ENCODE results near the gene RBM47. TPM values are rescaled to one million over a fixed set of nuclear protein-coding genes. Genes with fewer than 3 reads are reported as not detected.

RBM47 gene
- total RNA-seq, 4 donors from 2014 or later, result 200 to 369 (median 323) TPM

GRCh38 chr4:40526741-40527140, 102.9 kb downstream of the RBM47 start:
- TF ChIP-seq POLR2A (IDR thresholded peaks at IDR 0.05), result no peak
- TF ChIP-seq, protein P1, sequence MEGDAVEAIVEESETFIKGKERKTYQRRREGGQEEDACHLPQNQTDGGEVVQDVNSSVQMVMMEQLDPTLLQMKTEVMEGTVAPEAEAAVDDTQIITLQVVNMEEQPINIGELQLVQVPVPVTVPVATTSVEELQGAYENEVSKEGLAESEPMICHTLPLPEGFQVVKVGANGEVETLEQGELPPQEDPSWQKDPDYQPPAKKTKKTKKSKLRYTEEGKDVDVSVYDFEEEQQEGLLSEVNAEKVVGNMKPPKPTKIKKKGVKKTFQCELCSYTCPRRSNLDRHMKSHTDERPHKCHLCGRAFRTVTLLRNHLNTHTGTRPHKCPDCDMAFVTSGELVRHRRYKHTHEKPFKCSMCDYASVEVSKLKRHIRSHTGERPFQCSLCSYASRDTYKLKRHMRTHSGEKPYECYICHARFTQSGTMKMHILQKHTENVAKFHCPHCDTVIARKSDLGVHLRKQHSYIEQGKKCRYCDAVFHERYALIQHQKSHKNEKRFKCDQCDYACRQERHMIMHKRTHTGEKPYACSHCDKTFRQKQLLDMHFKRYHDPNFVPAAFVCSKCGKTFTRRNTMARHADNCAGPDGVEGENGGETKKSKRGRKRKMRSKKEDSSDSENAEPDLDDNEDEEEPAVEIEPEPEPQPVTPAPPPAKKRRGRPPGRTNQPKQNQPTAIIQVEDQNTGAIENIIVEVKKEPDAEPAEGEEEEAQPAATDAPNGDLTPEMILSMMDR (IDR thresholded peaks at IDR 0.05), result no peak
- Histone ChIP-seq H3K36me3 (no peaks in the 10 kb centered on the region), H3K9me3 (no peaks in the 10 kb centered on the region), H3K4me3 (replicated peaks in 1 of 3) (no peak overlapping the region), H3K27me3 (no peaks in the 10 kb centered on the region), H3K4me1 (peaks cover 48 to 49% of the 10 kb centered on the region in 2 donors), H3K27ac (peak overlapping the region; percentile 87 to 99 (median 98))
- intact Hi-C loops (cut with DNase I), result no loop called here
- whole genome bisulfite sequencing, 2 donors, result 91 to 96% methylated on average over 1 of the region's 1 CpG
- DNase-seq, result no peak

- intact Hi-C loops (cut with DNase I), result no loop called here
- H3K9me3 ChIP-seq, result no peaks in the 10 kb centered on the region
- H3K4me3 ChIP-seq (replicated peaks in 1 of 3), result no peak overlapping the region
- H3K4me1 ChIP-seq, result peaks cover 53 to 56% of the 10 kb centered on the region in 2 donors
- H3K36me3 ChIP-seq, result no peaks in the 10 kb centered on the region
- WGBS, 2 donors, result 27 to 37% methylated on average over 8 of the region's 8 CpGs
- H3K27me3 ChIP-seq, result no peaks in the 10 kb centered on the region
- TF ChIP-seq, protein P1 (IDR thresholded peaks at IDR 0.05), result no peak
- TF ChIP-seq POLR2A (IDR thresholded peaks at IDR 0.05), result peak in 1 of 2 donors; percentile 36
- H3K27ac ChIP-seq, result peak overlapping the region; percentile 87 to 99 (median 98)
- DNase-seq, result peak; percentile 74 to 81
Measured at GRCh38 chr4:40525752-40526598, 103.7 kb downstream of the RBM47 start.

DNA sequence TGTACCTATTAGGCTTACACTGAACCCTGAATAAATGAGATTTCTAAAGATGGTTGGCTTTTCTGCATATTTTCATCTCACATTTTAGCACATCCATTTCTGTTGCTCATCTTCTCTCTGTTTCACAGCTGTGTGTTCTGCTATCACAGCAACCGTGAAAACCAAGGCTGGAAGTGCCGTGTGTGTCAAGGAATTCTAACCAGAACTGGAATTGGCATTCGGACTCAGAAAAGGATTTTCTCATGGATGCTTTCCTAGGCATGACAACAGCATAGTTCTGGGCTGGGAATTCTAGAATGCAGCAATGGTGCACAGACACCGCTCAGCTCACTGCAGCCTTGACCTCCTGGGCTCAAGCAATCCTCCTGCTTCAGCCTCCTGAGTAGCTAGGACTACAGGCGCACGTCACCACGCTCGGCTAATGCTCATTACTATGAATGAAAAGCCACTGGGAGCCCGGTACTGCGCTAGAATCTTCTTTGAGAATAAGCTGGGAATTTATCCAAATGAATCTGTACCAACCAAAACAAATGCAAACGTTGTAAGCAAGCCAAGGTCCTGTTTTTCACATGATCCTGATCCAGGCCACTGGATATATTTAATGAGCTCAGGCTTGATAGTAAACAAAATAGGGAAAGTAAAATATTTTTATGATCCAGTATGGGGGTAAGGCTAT, 105.2 kb downstream of the RBM47 start:
- no peaks in the 10 kb centered on the region for H3K36me3 ChIP-seq
- WGBS, 2 donors, result 49 to 56% methylated on average over 10 to 11 of the region's 11 CpGs
- peak overlapping the region; percentile 87 to 99 (median 98) for H3K27ac ChIP-seq
- H3K27me3 ChIP-seq, result no peaks in the 10 kb centered on the region
- peak in 1 of 2 donors; percentile 41 for DNase-seq
- H3K4me3 ChIP-seq (replicated peaks in 1 of 3), result no peak overlapping the region
- no peaks in the 10 kb centered on the region for H3K9me3 ChIP-seq
- TF ChIP-seq POLR2A (IDR thresholded peaks at IDR 0.05), result peak in 1 of 2 donors; percentile 13
- TF ChIP-seq, protein P1 (IDR thresholded peaks at IDR 0.05), result no peak
- intact Hi-C loops (cut with DNase I), result no loop called here
- peaks cover 64 to 69% of the 10 kb centered on the region in 2 donors for H3K4me1 ChIP-seq

DNA sequence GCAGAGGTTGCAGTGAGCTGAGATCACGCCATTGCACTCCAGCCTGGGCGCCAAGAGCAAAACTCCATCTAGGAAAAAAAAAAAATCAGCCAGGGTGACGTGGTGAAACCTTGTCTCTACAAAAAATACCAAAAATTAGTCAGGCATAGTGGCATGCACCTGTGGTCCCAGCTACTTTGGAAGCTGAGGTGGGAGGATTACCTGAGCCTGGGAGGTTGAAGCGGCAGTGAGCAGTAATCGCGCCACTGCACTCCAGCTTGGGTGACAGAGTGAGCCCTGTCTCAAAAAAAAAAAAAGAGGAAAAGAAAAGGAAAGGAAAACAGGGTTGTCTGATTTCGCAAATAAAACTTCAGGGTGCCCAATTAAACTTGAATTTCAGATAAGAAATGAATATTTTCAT, 106.1 kb downstream of the RBM47 start:
- WGBS, 2 donors, result 25 to 40% methylated on average over 6 to 7 of the region's 7 CpGs
- H3K27ac ChIP-seq, result peak overlapping the region; percentile 98 to 99 (median 98)
- peaks cover 68 to 76% of the 10 kb centered on the region in 2 donors for H3K4me1 ChIP-seq
- peak; percentile 91 to 93 for DNase-seq
- TF ChIP-seq, protein P1 (IDR thresholded peaks at IDR 0.05), result no peak
- peak in 1 of 2 donors; percentile 55 for TF ChIP-seq POLR2A (IDR thresholded peaks at IDR 0.05)
- no peaks in the 10 kb centered on the region for H3K27me3 ChIP-seq
- H3K9me3 ChIP-seq, result no peaks in the 10 kb centered on the region
- no peak overlapping the region for H3K4me3 ChIP-seq (replicated peaks in 1 of 3)
- H3K36me3 ChIP-seq, result no peaks in the 10 kb centered on the region
- intact Hi-C loops (cut with DNase I), result no loop called here

Data from thyroid gland (tissue), 4 donors.